Progenitor cell of endocrine pancreas (in vitro differentiated cells): ENCODE data around the gene DTNB. TPM values are rescaled to one million over a fixed set of nuclear protein-coding genes. Genes with fewer than 3 reads are reported as not detected.

Experiments
- DNase-seq: peaks from one replicate; pipeline ENCODE4 v3.0.0; 2021; ENCODE audit warnings: low spot score; ENCODE audit not compliant: unreplicated experiment
- H3K27ac Mint-ChIP-seq: 2 replicates; pipeline ENCODE4 v1.8.0; 2021; ENCODE audit warnings: mild to moderate bottlenecking, moderate library complexity, mixed read lengths
- H3K27me3 Mint-ChIP-seq: 2 replicates; pipeline ENCODE4 v1.8.0; 2021; ENCODE audit warnings: mixed read lengths
- H3K36me3 Mint-ChIP-seq: 2 replicates; pipeline ENCODE4 v1.8.0; 2022; ENCODE audit warnings: mixed read lengths; ENCODE audit not compliant: insufficient read depth
- H3K4me1 Mint-ChIP-seq: 2 replicates; pipeline ENCODE4 v1.8.0; 2021; ENCODE audit warnings: low read depth, mixed read lengths
- H3K4me3 Mint-ChIP-seq: 2 replicates; pipeline ENCODE4 v1.8.0; 2021; ENCODE audit warnings: low read depth, mild to moderate bottlenecking, moderate library complexity, mixed read lengths
- H3K9me3 Mint-ChIP-seq: 2 replicates; pipeline ENCODE4 v1.8.0; 2021; ENCODE audit warnings: low read depth, mixed read lengths
- CTCF ChIP-seq: fragments of 200-600 bp; sonication (generic); IDR thresholded peaks from one replicate; pipeline ENCODE4 v1.5.0; 2021; ENCODE audit warnings: antibody characterized with exemption, mild to moderate bottlenecking; ENCODE audit not compliant: unreplicated experiment
- total RNA-seq: library from RNA; stranded (reverse); gene quantifications from 2 replicates; pipeline ENCODE4 v1.2.1, GENCODE V29; 2021

Gene DTNB
- total RNA-seq, 1 donor from 2014 or later, result 29.3 TPM

GRCh38 chr2:25654801-25655200 lies 18.6 kb downstream of the DTNB start:
- no peak for TF ChIP-seq CTCF
- H3K9me3 Mint-ChIP-seq, result no peaks in the 10 kb centered on the region

GRCh38 chr2:25651782-25652455 lies 21.5 kb downstream of the DTNB start:
- Mint-ChIP-seq H3K4me3 (no peak overlapping the region), H3K4me1 (peaks cover 9% of the 10 kb centered on the region), H3K9me3 (no peaks in the 10 kb centered on the region), H3K36me3 (peaks cover 13% of the 10 kb centered on the region), H3K27me3 (no peaks in the 10 kb centered on the region), H3K27ac (no peak overlapping the region)
- TF ChIP-seq CTCF, result no peak
- no peak for DNase-seq

More at GRCh38 chr2:25654801-25655200, 18.6 kb downstream of the DTNB start:
- no peak for DNase-seq
- Mint-ChIP-seq H3K4me1 (peaks cover 13% of the 10 kb centered on the region), H3K36me3 (peaks cover 9% of the 10 kb centered on the region), H3K27ac (no peak overlapping the region), H3K27me3 (no peaks in the 10 kb centered on the region), H3K4me3 (no peak overlapping the region)

- Mint-ChIP-seq H3K9me3 (no peaks in the 10 kb centered on the region), H3K4me1 (peaks cover 7% of the 10 kb centered on the region), H3K4me3 (no peak overlapping the region), H3K27me3 (no peaks in the 10 kb centered on the region), H3K36me3 (peaks cover 13% of the 10 kb centered on the region), H3K27ac (no peak overlapping the region)
- no peak for TF ChIP-seq CTCF
- DNase-seq, result no peak
These were observed 22.3 kb downstream of the DTNB start for GRCh38 chr2:25651066-25651465.

GRCh38 chr2:25650256-25650655 lies 23.1 kb downstream of the DTNB start:
- no peak for DNase-seq
- peaks cover 7% of the 10 kb centered on the region for H3K4me1 Mint-ChIP-seq
- peaks cover 13% of the 10 kb centered on the region for H3K36me3 Mint-ChIP-seq
- H3K9me3 Mint-ChIP-seq, result no peaks in the 10 kb centered on the region
- no peaks in the 10 kb centered on the region for H3K27me3 Mint-ChIP-seq
- H3K27ac Mint-ChIP-seq, result no peak overlapping the region
- H3K4me3 Mint-ChIP-seq, result no peak overlapping the region
- no peak for TF ChIP-seq CTCF

GRCh38 chr2:25649786-25650185 lies 23.6 kb downstream of the DTNB start:
- Mint-ChIP-seq H3K4me1 (peaks cover 7% of the 10 kb centered on the region), H3K36me3 (peaks cover 13% of the 10 kb centered on the region), H3K4me3 (no peak overlapping the region), H3K9me3 (no peaks in the 10 kb centered on the region), H3K27ac (no peak overlapping the region), H3K27me3 (no peaks in the 10 kb centered on the region)
- TF ChIP-seq CTCF, result no peak
- DNase-seq, result no peak
